WTC11 (cell line): ENCODE data around the gene TSPAN33.
A peak's percentile ranks its signal among the peaks of the same experiment; 100 is the strongest.

Source experiments
- ATF1 ChIP-seq: sonication (generic); formaldehyde crosslinking; IDR thresholded peaks from 2 replicates; pipeline ENCODE4 v1.8.1; 2023; ENCODE audit warnings: mild to moderate bottlenecking, moderate library complexity, missing genetic modification reagents
- ATF6 ChIP-seq: sonication (generic); formaldehyde crosslinking; IDR thresholded peaks from 2 replicates; pipeline ENCODE4 v1.8.1; 2023; ENCODE audit warnings: mild to moderate bottlenecking, missing genetic modification reagents
- ESRRA ChIP-seq: sonication (generic); formaldehyde crosslinking; IDR thresholded peaks from 2 replicates; pipeline ENCODE4 v1.8.1; 2022; ENCODE audit warnings: mild to moderate bottlenecking, missing genetic modification reagents, borderline replicate concordance
- NR2C2 ChIP-seq: sonication (generic); formaldehyde crosslinking; IDR thresholded peaks from 2 replicates; pipeline ENCODE4 v1.8.0; 2022; ENCODE audit warnings: mild to moderate bottlenecking, missing genetic modification reagents
- RORB ChIP-seq: fragments of 250-450 bp; sonication (Bioruptor Pico); IDR thresholded peaks from 2 replicates; pipeline ENCODE4 v1.9.0; 2021; ENCODE audit warnings: mild to moderate bottlenecking
- SMAD3 ChIP-seq: sonication (generic); formaldehyde crosslinking; IDR thresholded peaks from 2 replicates; pipeline ENCODE4 v1.8.0; 2022; ENCODE audit warnings: missing genetic modification reagents, mild to moderate bottlenecking, borderline replicate concordance
- USF2 ChIP-seq: sonication (generic); formaldehyde crosslinking; IDR thresholded peaks from 2 replicates; pipeline ENCODE4 v1.8.1; 2023; ENCODE audit warnings: mild to moderate bottlenecking, missing genetic modification reagents, moderate library complexity
- ZBTB21 ChIP-seq: sonication (generic); formaldehyde crosslinking; IDR thresholded peaks from 2 replicates; pipeline ENCODE4 v1.8.1; 2023; ENCODE audit warnings: mild to moderate bottlenecking, missing genetic modification reagents, borderline replicate concordance
- ZNF512 ChIP-seq: sonication (generic); formaldehyde crosslinking; IDR thresholded peaks from 2 replicates; pipeline ENCODE4 v1.8.1; 2022; ENCODE audit warnings: missing genetic modification reagents, borderline replicate concordance
- TF ChIP-seq, protein P1 (sequence below): sonication (generic); formaldehyde crosslinking; IDR thresholded peaks from 2 replicates; pipeline ENCODE4 v1.8.1; 2023; ENCODE audit warnings: mild to moderate bottlenecking, missing genetic modification reagents
- TF ChIP-seq, protein P2 (sequence below): sonication (generic); formaldehyde crosslinking; IDR thresholded peaks from 2 replicates; pipeline ENCODE4 v1.8.0; 2023; ENCODE audit warnings: missing genetic modification reagents
- TF ChIP-seq, protein P3 (sequence below): fragments of 200-600 bp; IDR thresholded peaks from 2 replicates; pipeline ENCODE4 v1.8.0; 2022; ENCODE audit warnings: antibody characterized with exemption
- TF ChIP-seq, protein P4 (sequence below): sonication (generic); formaldehyde crosslinking; IDR thresholded peaks from 2 replicates; pipeline ENCODE4 v1.8.1; 2022; ENCODE audit warnings: mild to moderate bottlenecking, moderate library complexity, missing genetic modification reagents
- TF ChIP-seq, protein P5 (sequence below): sonication (generic); formaldehyde crosslinking; IDR thresholded peaks from 2 replicates; pipeline ENCODE4 v1.8.1; 2022; ENCODE audit warnings: low read depth, missing genetic modification reagents, borderline replicate concordance

GRCh38 chr7:129189661-129190310 is 45.3 kb downstream of the TSPAN33 start:
- TF ChIP-seq, protein P1, sequence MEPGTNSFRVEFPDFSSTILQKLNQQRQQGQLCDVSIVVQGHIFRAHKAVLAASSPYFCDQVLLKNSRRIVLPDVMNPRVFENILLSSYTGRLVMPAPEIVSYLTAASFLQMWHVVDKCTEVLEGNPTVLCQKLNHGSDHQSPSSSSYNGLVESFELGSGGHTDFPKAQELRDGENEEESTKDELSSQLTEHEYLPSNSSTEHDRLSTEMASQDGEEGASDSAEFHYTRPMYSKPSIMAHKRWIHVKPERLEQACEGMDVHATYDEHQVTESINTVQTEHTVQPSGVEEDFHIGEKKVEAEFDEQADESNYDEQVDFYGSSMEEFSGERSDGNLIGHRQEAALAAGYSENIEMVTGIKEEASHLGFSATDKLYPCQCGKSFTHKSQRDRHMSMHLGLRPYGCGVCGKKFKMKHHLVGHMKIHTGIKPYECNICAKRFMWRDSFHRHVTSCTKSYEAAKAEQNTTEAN (CRISPR knock-in tag) = 0 out of 2 replicates have a peak, but pooled peaks have one; percentile 10
- TF ChIP-seq, protein P2, sequence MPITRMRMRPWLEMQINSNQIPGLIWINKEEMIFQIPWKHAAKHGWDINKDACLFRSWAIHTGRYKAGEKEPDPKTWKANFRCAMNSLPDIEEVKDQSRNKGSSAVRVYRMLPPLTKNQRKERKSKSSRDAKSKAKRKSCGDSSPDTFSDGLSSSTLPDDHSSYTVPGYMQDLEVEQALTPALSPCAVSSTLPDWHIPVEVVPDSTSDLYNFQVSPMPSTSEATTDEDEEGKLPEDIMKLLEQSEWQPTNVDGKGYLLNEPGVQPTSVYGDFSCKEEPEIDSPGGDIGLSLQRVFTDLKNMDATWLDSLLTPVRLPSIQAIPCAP = no peak
- TF ChIP-seq, protein P3, sequence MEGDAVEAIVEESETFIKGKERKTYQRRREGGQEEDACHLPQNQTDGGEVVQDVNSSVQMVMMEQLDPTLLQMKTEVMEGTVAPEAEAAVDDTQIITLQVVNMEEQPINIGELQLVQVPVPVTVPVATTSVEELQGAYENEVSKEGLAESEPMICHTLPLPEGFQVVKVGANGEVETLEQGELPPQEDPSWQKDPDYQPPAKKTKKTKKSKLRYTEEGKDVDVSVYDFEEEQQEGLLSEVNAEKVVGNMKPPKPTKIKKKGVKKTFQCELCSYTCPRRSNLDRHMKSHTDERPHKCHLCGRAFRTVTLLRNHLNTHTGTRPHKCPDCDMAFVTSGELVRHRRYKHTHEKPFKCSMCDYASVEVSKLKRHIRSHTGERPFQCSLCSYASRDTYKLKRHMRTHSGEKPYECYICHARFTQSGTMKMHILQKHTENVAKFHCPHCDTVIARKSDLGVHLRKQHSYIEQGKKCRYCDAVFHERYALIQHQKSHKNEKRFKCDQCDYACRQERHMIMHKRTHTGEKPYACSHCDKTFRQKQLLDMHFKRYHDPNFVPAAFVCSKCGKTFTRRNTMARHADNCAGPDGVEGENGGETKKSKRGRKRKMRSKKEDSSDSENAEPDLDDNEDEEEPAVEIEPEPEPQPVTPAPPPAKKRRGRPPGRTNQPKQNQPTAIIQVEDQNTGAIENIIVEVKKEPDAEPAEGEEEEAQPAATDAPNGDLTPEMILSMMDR = no peak
- TF ChIP-seq RORB (CRISPR knock-in tag) (no peak), ATF1 (CRISPR knock-in tag) (no peak), ZBTB21 (CRISPR knock-in tag) (no peak), SMAD3 (CRISPR knock-in tag) (no peak), NR2C2 (CRISPR knock-in tag) (no peak), ESRRA (CRISPR knock-in tag) (no peak), ATF6 (CRISPR knock-in tag) (no peak), USF2 (CRISPR knock-in tag) (no peak), ZNF512 (CRISPR knock-in tag) (no peak)
- TF ChIP-seq, protein P4, sequence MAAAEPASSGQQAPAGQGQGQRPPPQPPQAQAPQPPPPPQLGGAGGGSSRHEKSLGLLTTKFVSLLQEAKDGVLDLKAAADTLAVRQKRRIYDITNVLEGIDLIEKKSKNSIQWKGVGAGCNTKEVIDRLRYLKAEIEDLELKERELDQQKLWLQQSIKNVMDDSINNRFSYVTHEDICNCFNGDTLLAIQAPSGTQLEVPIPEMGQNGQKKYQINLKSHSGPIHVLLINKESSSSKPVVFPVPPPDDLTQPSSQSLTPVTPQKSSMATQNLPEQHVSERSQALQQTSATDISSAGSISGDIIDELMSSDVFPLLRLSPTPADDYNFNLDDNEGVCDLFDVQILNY (CRISPR knock-in tag) = no peak
- TF ChIP-seq, protein P5, sequence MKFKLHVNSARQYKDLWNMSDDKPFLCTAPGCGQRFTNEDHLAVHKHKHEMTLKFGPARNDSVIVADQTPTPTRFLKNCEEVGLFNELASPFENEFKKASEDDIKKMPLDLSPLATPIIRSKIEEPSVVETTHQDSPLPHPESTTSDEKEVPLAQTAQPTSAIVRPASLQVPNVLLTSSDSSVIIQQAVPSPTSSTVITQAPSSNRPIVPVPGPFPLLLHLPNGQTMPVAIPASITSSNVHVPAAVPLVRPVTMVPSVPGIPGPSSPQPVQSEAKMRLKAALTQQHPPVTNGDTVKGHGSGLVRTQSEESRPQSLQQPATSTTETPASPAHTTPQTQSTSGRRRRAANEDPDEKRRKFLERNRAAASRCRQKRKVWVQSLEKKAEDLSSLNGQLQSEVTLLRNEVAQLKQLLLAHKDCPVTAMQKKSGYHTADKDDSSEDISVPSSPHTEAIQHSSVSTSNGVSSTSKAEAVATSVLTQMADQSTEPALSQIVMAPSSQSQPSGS (CRISPR knock-in tag) = no peak
